Hematopoietic multipotent progenitor cell treated with erythropoietin and hydrocortisone succinate and interleukin-3 and kit ligand, for 4 days (in vitro differentiated cells): ENCODE results near the gene UBE2QL1.
"Not testable (repeated sequence)": the region's sequence is repeated elsewhere in the genome, so short reads cannot be mapped to it uniquely, and the experiment has no call there.

Experiments
- DNase-seq: peaks from one replicate; pipeline ENCODE4 v3.0.0-alpha.2; 2015

UBE2QL1 gene

GRCh38 chr5:6503342-6503741, 54.7 kb downstream of the UBE2QL1 start:
- DNase-seq, result no peak

GRCh38 chr5:6504677-6505415, 56.2 kb downstream of the UBE2QL1 start:
- peak; percentile 61 for DNase-seq

GRCh38 chr5:6505416-6505755, 56.7 kb downstream of the UBE2QL1 start:
- no peak for DNase-seq

DNA sequence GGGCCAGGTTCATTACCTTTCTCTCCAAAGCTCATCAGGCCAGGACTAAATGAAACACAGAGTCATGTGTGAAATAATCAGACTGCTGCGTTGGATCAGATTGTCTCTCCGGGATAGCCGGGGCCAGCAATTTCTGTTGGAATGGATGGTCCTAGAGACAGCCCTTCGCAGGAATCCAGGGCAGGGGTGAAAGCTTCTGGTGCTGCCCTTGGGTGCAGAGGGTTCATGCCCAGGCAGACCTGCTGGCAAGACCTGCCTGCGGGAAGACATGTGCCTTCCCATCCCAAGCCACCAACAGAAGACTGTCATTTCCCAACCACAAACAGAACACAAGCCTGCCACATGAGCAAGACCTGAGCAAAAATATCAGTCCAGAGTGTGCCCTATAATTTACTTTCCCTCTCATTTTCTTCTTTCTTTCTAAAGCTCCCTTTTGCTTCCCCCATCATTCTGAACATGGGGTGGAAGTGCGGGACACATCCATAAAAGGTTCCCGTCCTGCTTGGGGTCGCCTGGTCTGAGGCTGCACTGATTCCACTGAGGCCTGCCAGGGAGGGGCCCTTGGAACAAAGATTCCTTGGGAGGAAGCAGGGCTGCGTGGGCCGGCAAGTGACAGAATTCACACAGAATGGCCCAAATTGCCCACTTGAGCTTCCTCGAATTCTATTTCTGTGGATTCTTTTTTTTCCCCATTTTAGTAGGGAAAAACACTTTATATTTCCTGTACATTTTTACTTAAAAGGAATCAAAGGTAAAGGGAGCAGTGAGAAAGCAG, 57.3 kb downstream of the UBE2QL1 start:
- peak; percentile 7 for DNase-seq

GRCh38 chr5:6506611-6507010, 58.0 kb downstream of the UBE2QL1 start:
- peak; percentile 40 for DNase-seq

DNA sequence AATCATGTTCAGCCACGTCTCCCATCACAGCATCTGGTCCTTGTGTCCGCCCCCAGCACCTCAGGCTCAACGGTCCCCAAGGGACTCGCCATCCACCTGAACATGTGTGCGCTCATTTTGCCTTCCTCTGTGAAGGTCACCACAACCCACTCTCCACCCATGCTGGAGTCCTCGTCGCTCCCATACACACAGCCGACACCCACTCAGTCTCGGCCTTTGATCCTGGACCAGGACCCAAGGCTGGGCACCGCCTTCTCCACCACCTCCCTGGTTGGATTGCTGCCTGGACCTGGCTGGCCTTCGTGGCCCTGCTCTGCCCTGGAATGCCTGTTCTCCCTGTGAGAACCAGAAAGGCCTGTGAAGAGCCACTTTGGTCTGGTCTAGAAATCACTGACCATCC, 60.3 kb downstream of the UBE2QL1 start:
- DNase-seq, result no peak

GRCh38 chr5:6510132-6510531, 61.5 kb downstream of the UBE2QL1 start:
- peak; percentile 58 for DNase-seq

GRCh38 chr5:6510973-6511372, 62.3 kb downstream of the UBE2QL1 start:
- DNase-seq, result no peak

DNA sequence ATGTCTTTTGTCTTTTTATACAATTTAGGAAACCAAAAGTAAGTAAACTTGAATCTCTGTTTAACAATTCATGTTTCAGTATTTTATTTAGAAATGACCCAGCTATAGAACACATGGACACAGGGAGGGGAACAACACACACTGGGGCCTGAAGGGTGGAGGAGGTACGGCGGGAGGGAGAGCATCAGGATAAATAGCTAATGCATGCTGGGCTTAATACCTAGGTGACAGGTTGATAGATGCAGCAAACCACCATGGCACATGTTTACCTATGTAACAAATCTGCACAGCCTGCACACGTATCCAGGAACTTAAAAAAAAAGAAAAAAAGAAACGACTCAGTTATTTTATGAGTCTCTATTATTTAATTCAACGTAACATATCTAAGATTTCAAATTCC, 67.2 kb downstream of the UBE2QL1 start:
- not testable (repeated sequence) for DNase-seq

- DNase-seq, result no peak
Observed at GRCh38 chr5:6516823-6517222, 68.2 kb downstream of the UBE2QL1 start.

DNA sequence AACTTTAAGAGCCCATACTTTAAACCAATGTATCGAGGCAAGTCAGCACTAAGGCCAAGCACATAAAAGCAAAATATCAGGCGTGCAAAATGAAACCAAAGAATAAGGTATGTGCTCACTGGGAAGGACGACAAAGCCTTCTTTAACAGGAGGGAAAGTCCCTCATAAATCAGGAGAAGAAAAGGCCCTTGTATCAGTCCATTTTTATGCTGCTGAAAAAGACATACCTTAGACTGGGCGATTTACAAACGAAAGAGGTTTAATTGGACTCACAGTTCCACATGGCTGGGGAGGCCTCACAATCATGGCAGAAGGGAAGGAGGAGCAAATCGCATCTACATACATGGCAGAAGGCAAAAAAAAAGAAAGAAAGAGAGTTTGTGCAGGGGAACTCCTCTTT, 68.9 kb downstream of the UBE2QL1 start:
- no peak for DNase-seq

- DNase-seq, result peak; percentile 13
Observed at GRCh38 chr5:6518298-6519057, 69.8 kb downstream of the UBE2QL1 start.

GRCh38 chr5:6520201-6520600, 71.5 kb downstream of the UBE2QL1 start:
- DNase-seq, result no peak

GRCh38 chr5:6522331-6522730, 73.7 kb downstream of the UBE2QL1 start:
- DNase-seq, result no peak

DNA sequence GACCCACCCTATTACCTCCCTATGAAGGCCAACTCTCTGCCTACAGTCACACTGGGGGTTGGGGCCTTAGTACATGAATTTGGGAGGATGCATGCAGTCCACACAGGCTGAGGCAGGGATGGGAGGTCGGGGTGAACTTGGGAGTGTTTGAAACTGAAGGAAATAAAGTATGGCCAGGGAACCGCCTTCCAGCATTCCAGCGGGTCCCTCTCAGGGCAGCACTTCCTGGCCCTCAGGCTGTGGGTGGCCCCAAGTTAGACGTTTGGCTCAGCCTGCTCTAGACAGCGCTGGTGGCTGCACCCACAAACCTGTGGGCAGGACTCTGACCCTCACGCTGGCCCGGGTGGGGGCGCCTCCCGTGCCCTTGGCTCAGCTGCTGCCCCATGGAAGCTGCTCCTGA, 74.3 kb downstream of the UBE2QL1 start:
- no peak for DNase-seq

DNA sequence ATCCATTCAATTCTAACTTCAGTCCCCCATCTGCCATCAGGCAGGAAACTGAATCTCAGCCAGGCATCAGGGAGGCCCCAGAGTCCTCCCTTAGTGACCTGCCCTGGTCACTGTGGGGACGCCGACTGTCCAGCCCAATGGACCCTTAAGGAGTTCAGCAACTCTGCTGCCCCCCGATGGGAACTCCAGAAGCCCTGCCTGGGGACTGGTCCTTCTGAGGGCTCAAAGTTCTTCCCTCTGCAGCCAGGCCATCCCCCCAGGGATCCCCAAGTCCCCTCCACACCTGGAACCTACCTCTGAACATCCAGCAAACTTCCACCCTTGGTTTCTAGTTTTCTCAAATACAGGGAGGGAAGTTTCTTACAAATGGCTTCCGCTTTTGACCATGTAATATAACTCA, 76.8 kb downstream of the UBE2QL1 start:
- no peak for DNase-seq

DNA sequence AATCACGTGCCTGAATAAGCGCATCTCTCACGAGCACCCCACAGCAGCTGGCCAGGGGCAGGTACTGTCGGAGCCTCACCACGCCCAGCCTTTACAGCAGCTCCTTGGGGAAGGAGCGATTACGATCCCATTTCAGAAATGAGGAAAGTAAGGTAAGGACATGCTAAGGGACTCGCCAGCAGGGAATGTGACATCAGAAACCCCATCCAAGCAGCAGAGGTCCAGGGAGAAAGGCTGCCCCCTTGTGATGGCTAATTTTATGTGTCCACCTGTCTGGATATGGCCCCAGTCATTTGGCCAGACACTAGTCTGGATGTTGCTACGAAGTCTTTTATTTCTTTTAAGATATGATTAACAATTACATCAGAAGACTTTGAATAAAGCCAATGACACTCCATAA, 77.3 kb downstream of the UBE2QL1 start:
- DNase-seq, result peak; percentile 44

- DNase-seq, result no peak
Observed at GRCh38 chr5:6527749-6528455, 79.2 kb downstream of the UBE2QL1 start.

DNA sequence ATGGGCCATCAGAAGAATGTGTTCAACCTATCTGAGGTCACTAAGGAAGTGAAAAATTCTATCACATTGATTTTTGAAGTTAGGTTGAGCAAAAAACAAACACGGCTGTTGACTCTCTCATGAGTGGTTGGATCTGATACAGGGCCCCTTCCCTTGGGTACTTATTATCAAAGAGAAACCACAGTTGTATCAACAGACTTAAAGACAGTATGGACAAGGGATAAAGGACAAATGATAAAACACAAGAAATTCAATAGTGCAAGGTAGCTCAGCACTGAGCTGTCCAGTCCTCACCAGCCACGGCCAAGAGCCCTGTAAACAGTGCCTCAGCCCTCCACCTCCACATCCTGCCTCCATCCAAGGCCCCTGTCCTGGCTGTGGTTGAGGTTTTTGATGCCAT, 86.9 kb downstream of the UBE2QL1 start:
- DNase-seq, result no peak

DNA sequence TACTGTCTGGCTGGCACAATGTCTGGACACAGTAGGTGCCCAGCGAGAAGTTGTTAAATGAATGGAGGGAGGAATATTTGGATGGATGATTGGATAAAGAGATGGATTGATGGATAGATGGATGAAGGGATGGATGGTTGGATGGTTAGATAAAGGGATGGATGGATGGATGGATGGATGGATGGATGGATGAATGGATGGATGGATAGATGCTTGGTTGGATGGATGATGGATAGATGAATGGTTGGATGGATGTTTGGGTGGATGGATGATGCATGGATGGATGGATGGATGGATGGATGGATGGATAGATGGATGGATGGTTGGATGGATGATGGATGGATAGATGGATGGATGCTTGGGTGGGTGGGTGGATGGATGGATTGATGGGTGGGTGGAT, 90.4 kb downstream of the UBE2QL1 start:
- DNase-seq, result no peak

- no peak for DNase-seq
Observed at GRCh38 chr5:6540111-6540827, 91.6 kb downstream of the UBE2QL1 start.

DNA sequence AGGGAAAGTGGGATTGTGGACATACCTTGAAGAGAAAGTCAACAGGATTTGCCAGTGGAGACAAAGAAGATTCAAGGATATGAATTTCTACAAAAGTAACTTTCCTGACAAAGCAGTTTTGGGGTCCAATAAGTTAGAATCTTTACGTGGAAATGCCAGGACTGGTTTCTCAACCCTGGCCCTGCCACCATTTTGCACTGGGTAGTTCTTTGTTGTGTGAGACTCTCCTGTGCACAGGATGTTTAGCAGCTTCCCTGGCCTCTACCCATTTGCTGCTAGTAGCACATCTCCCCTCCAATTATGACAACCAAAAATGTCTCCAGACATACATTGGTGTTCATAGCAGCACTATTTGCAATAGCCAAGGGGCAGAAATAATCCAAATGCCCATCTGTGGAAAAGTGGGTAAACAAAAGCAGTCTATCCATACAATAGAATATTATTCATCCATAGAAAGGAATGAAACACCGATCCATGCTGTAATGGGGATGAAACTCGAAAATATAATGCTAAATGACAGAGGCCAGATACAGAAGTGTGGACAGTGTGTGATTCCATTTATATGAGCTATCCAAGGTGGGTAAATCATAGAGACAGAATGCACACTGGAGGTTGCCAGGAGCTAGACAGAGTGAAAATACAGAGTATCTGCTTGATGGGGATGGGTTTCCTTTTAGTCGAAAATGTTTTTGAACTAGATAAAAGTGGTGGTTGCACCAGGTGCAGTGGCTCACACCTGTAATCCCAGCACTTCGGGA, 92.8 kb downstream of the UBE2QL1 start:
- no peak for DNase-seq
